ENCODE results near the gene ZNF41. TPM values are rescaled to one million over a fixed set of nuclear protein-coding genes. Genes with fewer than 3 reads are reported as not detected.

Gene ZNF41
- total and polyA plus RNA-seq, 4 donors = 1.9 to 5.0 (median 2.5) TPM

DNA sequence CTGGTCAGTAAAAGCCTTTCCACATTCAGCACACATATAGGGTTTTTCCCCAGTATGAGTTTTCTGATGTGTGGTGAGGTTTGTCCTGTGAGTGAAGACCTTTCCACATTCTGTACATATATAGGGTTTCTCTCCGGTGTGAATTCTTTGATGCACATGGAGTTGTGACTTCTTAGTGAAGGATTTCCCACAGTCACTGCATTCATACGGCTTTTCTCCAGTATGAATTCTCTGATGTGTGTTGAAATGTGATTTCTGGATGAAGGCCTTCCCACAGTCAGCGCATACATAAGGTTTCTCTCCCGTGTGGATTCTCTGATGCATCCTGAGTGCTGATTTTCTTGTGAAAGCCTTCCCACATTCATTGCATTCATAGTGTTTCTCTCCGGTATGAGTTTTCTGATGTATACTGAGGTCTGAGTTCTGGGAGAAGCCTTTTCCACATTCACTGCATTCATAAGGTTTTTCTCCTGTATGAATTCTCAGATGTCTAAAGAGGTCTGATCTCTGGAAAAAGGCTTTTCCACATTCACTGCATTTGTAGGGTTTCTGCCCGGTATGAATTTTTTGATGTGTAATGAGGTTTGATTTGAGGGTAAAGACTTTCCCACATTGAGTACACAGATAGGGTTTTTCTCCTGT is 34.7 kb downstream of the ZNF41 start:
- TF ChIP-seq HNF4A (conservative IDR thresholded peaks at IDR 0.05) (no peak), YY1 (IDR thresholded peaks at IDR 0.05) (no peak), TAF1 (conservative IDR thresholded peaks at IDR 0.05) (no peak), FOXA2 (IDR thresholded peaks at IDR 0.05) (no peak), EGR1 (IDR thresholded peaks at IDR 0.05; ENCODE audit: low read depth in 2 of 2) (no peak), ATF3 (IDR thresholded peaks at IDR 0.05) (no peak), FOXA1 (IDR thresholded peaks at IDR 0.05) (no peak), MAX (IDR thresholded peaks at IDR 0.05) (no peak), REST (IDR thresholded peaks at IDR 0.05) (no peak), JUND (IDR thresholded peaks at IDR 0.05) (no peak), HNF4G (IDR thresholded peaks at IDR 0.05) (no peak), NR2F2 (IDR thresholded peaks at IDR 0.05) (no peak), GABPA (IDR thresholded peaks at IDR 0.05 in 1 of 2, conservative IDR thresholded peaks at IDR 0.05 in 1 of 2) (no peak), SP1 (IDR thresholded peaks at IDR 0.05) (no peak), RXRA (IDR thresholded peaks at IDR 0.05) (no peak), RAD21 (IDR thresholded peaks at IDR 0.05) (no peak)
- TF ChIP-seq, protein P1, sequence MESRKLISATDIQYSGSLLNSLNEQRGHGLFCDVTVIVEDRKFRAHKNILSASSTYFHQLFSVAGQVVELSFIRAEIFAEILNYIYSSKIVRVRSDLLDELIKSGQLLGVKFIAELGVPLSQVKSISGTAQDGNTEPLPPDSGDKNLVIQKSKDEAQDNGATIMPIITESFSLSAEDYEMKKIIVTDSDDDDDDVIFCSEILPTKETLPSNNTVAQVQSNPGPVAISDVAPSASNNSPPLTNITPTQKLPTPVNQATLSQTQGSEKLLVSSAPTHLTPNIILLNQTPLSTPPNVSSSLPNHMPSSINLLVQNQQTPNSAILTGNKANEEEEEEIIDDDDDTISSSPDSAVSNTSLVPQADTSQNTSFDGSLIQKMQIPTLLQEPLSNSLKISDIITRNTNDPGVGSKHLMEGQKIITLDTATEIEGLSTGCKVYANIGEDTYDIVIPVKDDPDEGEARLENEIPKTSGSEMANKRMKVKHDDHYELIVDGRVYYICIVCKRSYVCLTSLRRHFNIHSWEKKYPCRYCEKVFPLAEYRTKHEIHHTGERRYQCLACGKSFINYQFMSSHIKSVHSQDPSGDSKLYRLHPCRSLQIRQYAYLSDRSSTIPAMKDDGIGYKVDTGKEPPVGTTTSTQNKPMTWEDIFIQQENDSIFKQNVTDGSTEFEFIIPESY (IDR thresholded peaks at IDR 0.05) = no peak
- TF ChIP-seq, protein P2, sequence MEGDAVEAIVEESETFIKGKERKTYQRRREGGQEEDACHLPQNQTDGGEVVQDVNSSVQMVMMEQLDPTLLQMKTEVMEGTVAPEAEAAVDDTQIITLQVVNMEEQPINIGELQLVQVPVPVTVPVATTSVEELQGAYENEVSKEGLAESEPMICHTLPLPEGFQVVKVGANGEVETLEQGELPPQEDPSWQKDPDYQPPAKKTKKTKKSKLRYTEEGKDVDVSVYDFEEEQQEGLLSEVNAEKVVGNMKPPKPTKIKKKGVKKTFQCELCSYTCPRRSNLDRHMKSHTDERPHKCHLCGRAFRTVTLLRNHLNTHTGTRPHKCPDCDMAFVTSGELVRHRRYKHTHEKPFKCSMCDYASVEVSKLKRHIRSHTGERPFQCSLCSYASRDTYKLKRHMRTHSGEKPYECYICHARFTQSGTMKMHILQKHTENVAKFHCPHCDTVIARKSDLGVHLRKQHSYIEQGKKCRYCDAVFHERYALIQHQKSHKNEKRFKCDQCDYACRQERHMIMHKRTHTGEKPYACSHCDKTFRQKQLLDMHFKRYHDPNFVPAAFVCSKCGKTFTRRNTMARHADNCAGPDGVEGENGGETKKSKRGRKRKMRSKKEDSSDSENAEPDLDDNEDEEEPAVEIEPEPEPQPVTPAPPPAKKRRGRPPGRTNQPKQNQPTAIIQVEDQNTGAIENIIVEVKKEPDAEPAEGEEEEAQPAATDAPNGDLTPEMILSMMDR (IDR thresholded peaks at IDR 0.05; ENCODE audit: low read depth, low read length, missing input control) = no peak
- no peak overlapping the region for H3K9ac ChIP-seq (ENCODE audit: low read depth in 1 of 2, low read length in 2 of 2)
- H3K27ac ChIP-seq (ENCODE audit: low read depth in 1 of 2, low read length in 2 of 2) = no peak overlapping the region
- no peaks in the 10 kb centered on the region for H3K27me3 ChIP-seq (ENCODE audit: control insufficient read depth in 4 of 4, insufficient read depth in 4 of 4, low read length in 3 of 4)
- H3K9me3 ChIP-seq (ENCODE audit: control insufficient read depth in 4 of 4, low read length in 3 of 4) = peaks cover 14 to 46% (median 41%) of the 10 kb centered on the region in 4 donors
- DNase-seq (ENCODE audit: low spot score) = no peak
- peak overlapping the region in 2 of 3 donors; percentile 22 to 51 for H3K4me3 ChIP-seq (ENCODE audit: low read depth in 1 of 3, low read length in 3 of 3)
- WGBS = 97% methylated on average over 6 of the region's 6 CpGs
- H3K4me1 ChIP-seq (ENCODE audit: control insufficient read depth in 4 of 4, insufficient read depth in 4 of 4, low read length in 3 of 4) = no peaks in the 10 kb centered on the region
- H3K36me3 ChIP-seq (ENCODE audit: control insufficient read depth in 4 of 4, insufficient read depth in 3 of 4, low read depth in 1 of 4, low read length in 3 of 4) = peaks cover 3 to 32% (median 17%) of the 10 kb centered on the region in 4 donors
